D721Med (cell line): Measurements from ENCODE around the gene GMDS.

Source experiments
- DNase-seq: peaks from one replicate; pipeline ENCODE4 v3.0.0; 2011; ENCODE audit warnings: low spot score; ENCODE audit not compliant: insufficient read length
- FAIRE-seq: peaks from 2 replicates; lab custom pipeline; 2011; peaks lifted over from hg19 to GRCh38; lab: Jason Lieb, UNC
- TF ChIP-seq, protein P1 (sequence below): IDR thresholded peaks from 2 replicates; pipeline ENCODE4 v1.5.1; 2012; ENCODE audit warnings: mild to moderate bottlenecking, control low read depth; ENCODE audit not compliant: insufficient read depth; ENCODE audit errors: missing control alignments

The GMDS gene

DNA sequence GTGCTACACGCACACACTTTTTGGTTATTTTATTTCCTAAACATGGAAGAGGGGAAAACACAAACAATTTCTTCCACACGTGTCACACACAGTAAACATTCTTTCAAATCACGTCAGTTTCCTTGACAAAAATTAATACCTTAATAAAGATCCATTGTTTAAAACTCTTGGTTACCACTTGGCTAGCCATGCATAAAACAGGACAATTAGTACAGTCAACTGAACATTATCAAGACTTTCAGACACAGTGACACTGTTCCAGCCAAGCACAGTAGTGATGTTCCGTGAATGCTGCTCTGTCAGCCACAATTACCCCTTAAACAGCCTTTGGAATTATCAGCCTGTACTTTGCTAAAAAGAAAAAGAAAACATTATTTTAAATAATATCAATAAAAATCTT lies 50.8 kb downstream of the GMDS start:
- DNase-seq (no peak), FAIRE-seq (no peak)

DNA sequence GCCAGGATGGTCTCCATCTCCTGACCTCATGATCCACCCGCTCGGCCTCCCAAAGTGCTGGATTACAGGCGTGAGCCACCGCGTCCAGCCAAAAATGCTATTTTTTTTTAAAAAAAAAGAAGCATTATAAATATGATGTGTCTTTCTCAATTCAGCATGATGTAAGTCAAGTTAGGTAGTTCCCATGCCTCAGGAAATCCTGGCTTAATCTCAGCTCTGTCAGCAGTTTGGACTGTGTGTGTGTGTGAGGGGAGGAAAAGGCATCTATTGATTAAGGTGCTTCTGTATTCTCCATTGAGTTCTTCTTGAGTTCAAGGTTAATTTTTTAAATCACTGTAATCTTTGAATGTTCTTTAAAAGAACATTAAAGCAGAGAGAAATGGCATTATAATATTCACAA lies 51.5 kb downstream of the GMDS start:
- FAIRE-seq: no peak
- TF ChIP-seq, protein P1, sequence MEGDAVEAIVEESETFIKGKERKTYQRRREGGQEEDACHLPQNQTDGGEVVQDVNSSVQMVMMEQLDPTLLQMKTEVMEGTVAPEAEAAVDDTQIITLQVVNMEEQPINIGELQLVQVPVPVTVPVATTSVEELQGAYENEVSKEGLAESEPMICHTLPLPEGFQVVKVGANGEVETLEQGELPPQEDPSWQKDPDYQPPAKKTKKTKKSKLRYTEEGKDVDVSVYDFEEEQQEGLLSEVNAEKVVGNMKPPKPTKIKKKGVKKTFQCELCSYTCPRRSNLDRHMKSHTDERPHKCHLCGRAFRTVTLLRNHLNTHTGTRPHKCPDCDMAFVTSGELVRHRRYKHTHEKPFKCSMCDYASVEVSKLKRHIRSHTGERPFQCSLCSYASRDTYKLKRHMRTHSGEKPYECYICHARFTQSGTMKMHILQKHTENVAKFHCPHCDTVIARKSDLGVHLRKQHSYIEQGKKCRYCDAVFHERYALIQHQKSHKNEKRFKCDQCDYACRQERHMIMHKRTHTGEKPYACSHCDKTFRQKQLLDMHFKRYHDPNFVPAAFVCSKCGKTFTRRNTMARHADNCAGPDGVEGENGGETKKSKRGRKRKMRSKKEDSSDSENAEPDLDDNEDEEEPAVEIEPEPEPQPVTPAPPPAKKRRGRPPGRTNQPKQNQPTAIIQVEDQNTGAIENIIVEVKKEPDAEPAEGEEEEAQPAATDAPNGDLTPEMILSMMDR: no peak
- no peak for DNase-seq

More for the DNA sequence above, 50.8 kb downstream of the GMDS start:
- TF ChIP-seq, protein P1: no peak

DNA sequence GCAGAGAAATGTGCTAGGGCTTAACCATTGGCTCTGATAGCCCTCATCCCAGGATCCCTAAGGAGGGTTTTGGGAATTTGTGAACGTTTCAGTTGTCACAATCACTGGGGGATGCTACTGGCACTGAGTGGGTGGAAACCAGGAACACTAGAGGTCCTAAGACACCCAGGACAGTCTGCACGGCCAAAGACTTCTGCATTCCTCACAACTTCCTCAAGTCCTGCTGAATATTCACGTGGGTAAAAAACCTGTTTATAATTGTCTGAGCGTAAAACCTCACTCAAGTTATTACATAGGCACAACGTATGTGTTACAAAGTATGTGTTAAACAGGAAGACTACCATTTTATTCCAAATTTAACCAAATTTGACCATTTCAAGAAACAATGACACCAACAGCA lies 52.4 kb downstream of the GMDS start:
- TF ChIP-seq, protein P1: no peak
- no peak for FAIRE-seq
- no peak for DNase-seq

DNA sequence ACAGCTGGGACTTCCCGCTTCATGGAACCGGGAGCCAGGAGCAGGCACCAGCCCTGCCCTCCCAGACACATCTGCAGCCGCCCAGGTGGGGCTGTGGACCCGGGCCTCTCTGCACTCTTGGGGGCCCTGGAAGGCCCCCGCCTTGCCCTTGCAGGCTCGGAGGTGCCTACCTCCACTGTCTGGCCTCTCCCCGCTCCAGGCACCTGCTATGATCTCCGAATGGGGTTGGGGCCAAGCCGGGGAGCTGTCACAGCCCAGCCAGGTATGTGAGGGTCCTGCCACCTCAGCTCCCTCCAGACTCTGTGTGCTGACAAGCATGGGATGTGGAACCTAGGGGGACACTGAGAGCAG lies 54.0 kb downstream of the GMDS start:
- TF ChIP-seq, protein P1: no peak
- DNase-seq: no peak
- no peak for FAIRE-seq

DNA sequence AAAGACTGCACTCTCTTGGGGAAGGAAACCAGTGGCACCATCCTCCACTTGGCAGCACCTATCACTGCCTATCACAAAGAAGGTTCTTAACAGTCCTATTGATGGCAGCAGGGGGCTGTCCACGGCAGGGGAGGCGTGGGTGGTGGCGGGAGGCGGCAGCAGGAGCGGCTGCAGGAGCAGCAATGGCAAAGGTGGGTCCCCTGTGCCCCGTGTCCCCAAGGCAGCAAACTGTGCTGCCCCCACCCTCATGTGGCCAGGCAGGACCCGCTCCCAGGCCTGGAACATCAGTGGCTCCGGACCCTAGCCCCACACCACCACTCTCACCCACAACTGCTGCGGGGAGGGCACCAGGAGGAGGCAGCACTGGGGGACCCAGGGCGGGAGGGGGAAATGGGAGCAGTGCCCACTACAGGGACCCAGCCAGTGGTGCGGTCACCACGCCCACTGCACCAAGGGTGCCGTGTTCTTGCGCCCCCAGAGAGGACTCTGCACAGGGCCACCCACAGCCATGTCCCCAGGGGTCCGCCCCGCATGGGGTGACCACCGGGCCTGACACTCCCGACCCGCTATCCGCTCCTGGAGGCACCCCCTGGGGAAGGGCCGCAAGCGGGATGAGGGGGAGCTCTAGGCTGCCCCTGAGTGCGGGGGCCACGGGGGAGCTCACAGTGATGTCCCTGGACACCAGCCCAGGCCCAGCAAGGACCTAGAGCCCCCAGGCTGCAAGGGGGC lies 54.6 kb downstream of the GMDS start:
- TF ChIP-seq, protein P1: no peak
- DNase-seq: no peak
- no peak for FAIRE-seq

DNA sequence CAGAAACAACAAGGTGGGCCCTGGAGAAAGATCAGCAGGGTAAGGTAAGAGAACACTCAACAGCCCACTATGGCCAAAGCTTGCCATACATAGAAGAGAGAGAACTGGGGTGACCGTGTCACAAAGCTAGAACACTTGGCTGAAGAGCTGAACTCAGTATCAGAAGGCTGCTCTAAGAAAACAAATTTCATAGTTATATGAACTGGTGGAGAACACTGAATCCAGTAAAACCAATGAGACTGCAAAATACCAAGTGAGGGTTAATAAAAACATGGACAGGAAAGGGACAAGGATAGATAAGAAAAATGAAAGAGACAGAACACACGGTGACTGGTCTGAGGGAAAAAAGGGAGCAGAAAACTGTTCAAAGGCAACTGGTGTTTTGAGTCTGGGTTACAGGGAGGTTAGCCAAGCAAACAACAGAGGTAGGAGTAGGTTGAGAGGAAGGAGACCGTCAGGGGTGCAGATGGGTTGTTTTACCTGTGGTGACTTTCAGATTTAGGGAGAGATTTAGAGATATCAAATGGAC lies 56.5 kb downstream of the GMDS start:
- no peak for DNase-seq
- TF ChIP-seq, protein P1: no peak
- no peak for FAIRE-seq

DNA sequence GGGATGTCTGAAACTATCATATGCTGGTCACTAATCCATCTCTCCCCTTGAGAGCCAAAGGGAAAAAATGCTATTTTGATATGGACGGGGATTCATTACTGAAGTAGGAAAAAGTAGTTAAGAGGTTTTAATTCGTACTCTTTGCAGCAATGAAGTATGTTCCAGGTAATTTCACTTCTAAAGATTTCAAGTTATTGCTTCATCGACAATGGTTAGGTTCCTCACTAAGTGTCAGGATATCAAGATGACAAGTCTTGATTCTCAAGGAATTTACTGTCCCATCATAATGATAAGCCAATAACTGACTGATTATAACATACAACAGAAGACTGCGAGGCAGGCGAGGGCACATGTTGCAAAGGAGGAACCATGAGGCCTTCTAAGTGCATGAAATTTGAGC lies 57.0 kb downstream of the GMDS start:
- FAIRE-seq: no peak
- TF ChIP-seq, protein P1: no peak

More for the DNA sequence above, 57.0 kb downstream of the GMDS start:
- DNase-seq: no peak
